HepG2 (cell line): ENCODE results near the gene PRKAR1B. TPM values are rescaled to one million over a fixed set of nuclear protein-coding genes. Genes with fewer than 3 reads are reported as not detected.
A peak's percentile ranks its signal among the peaks of the same experiment; 100 is the strongest.

Source experiments
- ATAC-seq: fragments of 200-7000 bp; cut with Tn5 transposase; 3 replicates; pipeline ENCODE4 v1.9.1; 2020; ENCODE audit warnings: mild to moderate bottlenecking, moderate library complexity
- BruUV-seq: library from RNA; stranded (reverse); fragments of 400-500 nt; replicated peaks from 2 replicates; lab custom pipeline; 2021; lab: Mats Ljungman, UMichigan
- CTCF ChIA-PET: fragments of 300-600 bp; formaldehyde crosslinking; extraction: SDS; loops from one replicate; lab custom pipeline; 2021; ENCODE audit warnings: low total read pairs, inconsistent platforms, low intra/inter-chr PET ratio; lab: Yijun Ruan, JAX
- POLR2A ChIA-PET: fragments of 350-600 bp; sonication (Branson Sonifier 250); formaldehyde crosslinking; loops from one replicate; lab custom pipeline; 2020; ENCODE audit warnings: antibody characterized with exemption, inconsistent platforms; lab: Yijun Ruan, JAX
- DNase-seq: peaks from one replicate; pipeline ENCODE4 v3.0.0-alpha.2; 2015; ENCODE audit warnings: low spot score
- FAIRE-seq: peaks from 3 replicates; lab custom pipeline; 2011; peaks lifted over from hg19 to GRCh38; lab: Jason Lieb, UNC
- H2AFZ ChIP-seq: one replicate; pipeline ENCODE4 v1.6.1; 2011; ENCODE audit warnings: low read length, inconsistent platforms
- H3K27ac ChIP-seq: fragments of 300-600 bp; 3 replicates; pipeline ENCODE4 v1.8.0; 2011; ENCODE audit warnings: mixed run types, mild to moderate bottlenecking, mixed read lengths, low read length, inconsistent platforms; ENCODE audit not compliant: insufficient read depth; ENCODE audit errors: extremely low read length
- H3K27me3 ChIP-seq, 2 experiments: fragments of 200-600 bp in 1 of 2; 2 replicates in 1 of 2; 3 replicates in 1 of 2; pipeline versions ENCODE4 v1.6.0 to v1.8.0; 2011; ENCODE audit warnings: low read length in 2 of 2, mild to moderate bottlenecking in 2 of 2, moderate library complexity in 2 of 2, inconsistent platforms in 1 of 2; ENCODE audit not compliant: insufficient read depth in 2 of 2, control insufficient read depth in 1 of 2
- H3K36me3 ChIP-seq, 2 experiments: fragments of 200-600 bp in 1 of 2; replicated peaks in 1 of 2; 2 replicates in 1 of 2; 3 replicates in 1 of 2; pipeline versions ENCODE4 v1.5.1 to v1.8.0; 2011; ENCODE audit warnings: low read length in 2 of 2, inconsistent platforms in 1 of 2; ENCODE audit not compliant: insufficient read depth in 2 of 2, control insufficient read depth in 1 of 2
- H3K4me1 ChIP-seq: 2 replicates; pipeline ENCODE4 v1.5.1; 2012; ENCODE audit warnings: low read length, inconsistent platforms; ENCODE audit not compliant: insufficient read depth
- H3K4me2 ChIP-seq: 2 replicates; pipeline ENCODE4 v1.6.0; 2011; ENCODE audit warnings: low read depth, low read length, inconsistent platforms
- H3K4me3 ChIP-seq, 3 experiments: fragments of 200-600 bp in 1 of 3; sonication (generic), shearing (Covaris generic) in 1 of 3; replicated peaks in 1 of 3; 2 replicates each; pipeline ENCODE4 v1.5.1; 2011 to 2016; ENCODE audit warnings: low read length in 3 of 3, inconsistent platforms in 2 of 3, low read depth in 2 of 3, mild to moderate bottlenecking in 2 of 3, control low read depth in 1 of 3, mixed read lengths in 1 of 3; ENCODE audit not compliant: insufficient read depth in 1 of 3
- H3K79me2 ChIP-seq: one replicate; pipeline ENCODE4 v1.6.1; 2011; ENCODE audit warnings: low read length, inconsistent platforms; ENCODE audit not compliant: insufficient read depth
- H3K9ac ChIP-seq: 2 replicates; pipeline ENCODE4 v1.6.0; 2011; ENCODE audit warnings: mild to moderate bottlenecking, low read depth, low read length, inconsistent platforms; ENCODE audit not compliant: insufficient read depth
- H3K9me3 ChIP-seq: 2 replicates; pipeline ENCODE4 v1.5.1; 2012; ENCODE audit warnings: mild to moderate bottlenecking, low read length
- H4K20me1 ChIP-seq: 2 replicates; pipeline ENCODE4 v1.6.0; 2011; ENCODE audit warnings: inconsistent platforms, mild to moderate bottlenecking, low read length, moderate library complexity; ENCODE audit not compliant: insufficient read depth
- BRD4 ChIP-seq: sonication (generic); formaldehyde crosslinking; IDR thresholded peaks from 2 replicates; pipeline ENCODE4 v1.4.0; 2020; ENCODE audit warnings: missing genetic modification reagents
- CHCHD3 ChIP-seq: sonication (generic); formaldehyde crosslinking; IDR thresholded peaks from 2 replicates; pipeline ENCODE4 v1.8.0; 2022; ENCODE audit warnings: mild to moderate bottlenecking, missing genetic modification reagents, moderate library complexity
- DNMT3B ChIP-seq: conservative IDR thresholded peaks from 2 replicates; pipeline ENCODE4 v1.6.1; 2016; ENCODE audit warnings: missing biosample characterization, control low read depth
- GZF1 ChIP-seq: sonication (generic); formaldehyde crosslinking; IDR thresholded peaks from 2 replicates; pipeline ENCODE4 v1.5.1; 2020; ENCODE audit warnings: mild to moderate bottlenecking, missing genetic modification reagents
- HNRNPL ChIP-seq: fragments of 200-400 bp; formaldehyde crosslinking; IDR thresholded peaks from 2 replicates; pipeline ENCODE4 v1.6.1; 2017; ENCODE audit warnings: mild to moderate bottlenecking, low read depth, low read length
- SNAPC2 ChIP-seq: sonication (generic); formaldehyde crosslinking; IDR thresholded peaks from 2 replicates; pipeline ENCODE4 v1.8.1; 2022; ENCODE audit warnings: mild to moderate bottlenecking, missing genetic modification reagents
- SNRNP70 ChIP-seq: fragments of 200-400 bp; formaldehyde crosslinking; IDR thresholded peaks from 2 replicates; pipeline ENCODE4 v1.6.1; 2017; ENCODE audit warnings: mild to moderate bottlenecking, low read depth, low read length, moderate library complexity
- YY1 ChIP-seq: IDR thresholded peaks from 2 replicates; pipeline ENCODE4 v1.6.1; 2011; ENCODE audit warnings: low read length, low read depth, moderate library complexity, mild to moderate bottlenecking; ENCODE audit not compliant: insufficient read depth, insufficient replicate concordance
- ZFP36L2 ChIP-seq: sonication (generic); formaldehyde crosslinking; IDR thresholded peaks from 2 replicates; pipeline ENCODE4 v1.4.0; 2020; ENCODE audit warnings: missing genetic modification reagents
- ZNF160 ChIP-seq: sonication (generic); formaldehyde crosslinking; IDR thresholded peaks from 2 replicates; pipeline ENCODE4 v1.8.0; 2022; ENCODE audit warnings: mild to moderate bottlenecking, inconsistent platforms, missing genetic modification reagents
- WGBS: methylation state at CpG from one replicate; pipeline ENCODE4 v1.1.6; 2017; ENCODE audit warnings: low lambda C conversion rate; 5-methylcytosine and 5-hydroxymethylcytosine counted together
- in situ Hi-C: cut with HindIII; loops from 2 replicates; pipeline ENCODE4 v1.10.0; 2017; ENCODE audit warnings: low pct_unique_long_range_greater_than_20kb; ENCODE audit not compliant: extremely low pct_ligation_motif_present
- intact Hi-C: fragments of 100-400 bp; cut with micrococcal nuclease; formaldehyde crosslinking; loops from one replicate; pipeline ENCODE4 v1.10.0; 2022; ENCODE audit not compliant: unreplicated experiment
- polyA plus RNA-seq, 8 experiments: library from polyadenylated mRNA; depleted of rRNA in 3 of 8; stranded (reverse) in 7 of 8; unstranded in 1 of 8; fragments of >200 nt; fragmentation: Illumina TruSeq in 4 of 8; extraction: Trizol in 4 of 8; gene quantifications; 2 replicates each; pipeline versions ENCODE4 v1.2.1 to v1.2.3, GENCODE V29; 2011 to 2016; ENCODE audit warnings: low read depth in 4 of 8, missing spikeins in 1 of 8, mixed read lengths in 1 of 8; ENCODE audit not compliant: insufficient read depth in 1 of 8
- total RNA-seq, 5 experiments: library from RNA; depleted of rRNA; stranded (reverse); fragments of >200 nt; fragmentation: Illumina TruSeq; extraction: Trizol; gene quantifications; 2 replicates each; pipeline ENCODE4 v1.2.3, GENCODE V29; 2016; ENCODE audit warnings: low read depth in 1 of 5
- TF ChIP-seq, protein P1 (sequence below): sonication (generic); formaldehyde crosslinking; IDR thresholded peaks from 2 replicates; pipeline ENCODE4 v1.5.0; 2020; ENCODE audit warnings: missing genetic modification reagents
- TF ChIP-seq, protein P2 (sequence below): sonication (generic); formaldehyde crosslinking; conservative IDR thresholded peaks from 2 replicates; pipeline ENCODE4 v1.8.0; 2022; ENCODE audit warnings: mild to moderate bottlenecking, moderate library complexity, missing genetic modification reagents
- TF ChIP-seq, protein P3 (sequence below): sonication (generic); formaldehyde crosslinking; IDR thresholded peaks from 2 replicates; pipeline ENCODE4 v1.8.1; 2022; ENCODE audit warnings: mild to moderate bottlenecking, missing genetic modification reagents

Gene PRKAR1B
- total and polyA plus RNA-seq, 2 of the 13 experiments (the other 11 are each of a cell fraction or from before 2014, with no cell fraction given): 7.9 to 28.2 TPM

DNA sequence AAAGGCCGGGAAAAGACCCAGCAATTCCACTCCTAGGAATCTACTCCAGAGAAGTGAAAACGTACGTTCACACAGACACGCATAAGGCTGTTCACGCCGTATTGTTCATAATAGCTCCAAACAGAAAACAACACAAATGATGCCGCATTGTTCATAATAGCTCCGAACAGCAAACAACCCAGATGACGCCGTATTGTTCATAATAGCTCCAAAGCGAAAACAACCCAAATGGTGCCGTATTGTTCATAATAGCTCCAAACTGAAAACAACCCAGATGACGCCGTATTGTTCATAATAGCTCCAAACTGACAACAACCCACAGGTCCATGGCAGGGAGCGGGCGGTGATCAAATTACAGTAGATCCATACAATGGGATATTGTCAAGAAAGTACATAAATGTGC is 85.8 kb downstream of the PRKAR1B start:
- in situ Hi-C loops: no loop called here
- no peak for DNase-seq
- peaks cover 2% of the 10 kb centered on the region in 2 experiments; a peak in 1 of 5 replicates for H3K36me3 ChIP-seq
- no peak for ATAC-seq
- POLR2A ChIA-PET: no interaction called here
- no peaks in the 10 kb centered on the region for H3K4me1 ChIP-seq
- no peaks in the 10 kb centered on the region for H3K9me3 ChIP-seq
- H3K79me2 ChIP-seq: no peaks in the 10 kb centered on the region
- no peak for FAIRE-seq
- WGBS: 96% methylated on average over 16 of the region's 16 CpGs
- BruUV-seq: no TSS peak
- intact Hi-C loops: no loop called here
- H3K4me2 ChIP-seq: no peak overlapping the region
- H3K4me3 ChIP-seq: no peak overlapping the region
- TF ChIP-seq DNMT3B (CRISPR knock-in tag) (no peak), SNAPC2 (CRISPR knock-in tag) (no peak), YY1 (no peak), CHCHD3 (no peak), HNRNPL (no peak), BRD4 (no peak), GZF1 (CRISPR knock-in tag) (peak; percentile 99), ZFP36L2 (CRISPR knock-in tag) (no peak), ZNF160 (CRISPR knock-in tag) (no peak), SNRNP70 (no peak)
- TF ChIP-seq, protein P1, sequence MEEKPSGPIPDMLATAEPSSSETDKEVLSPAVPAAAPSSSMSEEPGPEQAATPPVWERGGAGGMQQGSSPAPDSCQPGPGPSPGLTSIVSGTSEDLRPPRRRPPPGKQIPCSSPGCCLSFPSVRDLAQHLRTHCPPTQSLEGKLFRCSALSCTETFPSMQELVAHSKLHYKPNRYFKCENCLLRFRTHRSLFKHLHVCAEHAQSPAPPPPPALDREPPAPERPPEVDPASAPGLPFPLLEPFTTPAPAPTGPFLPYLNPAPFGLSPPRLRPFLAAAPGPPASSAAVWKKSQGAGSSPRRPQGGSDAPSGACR (CRISPR knock-in tag): no peak
- TF ChIP-seq, protein P2, sequence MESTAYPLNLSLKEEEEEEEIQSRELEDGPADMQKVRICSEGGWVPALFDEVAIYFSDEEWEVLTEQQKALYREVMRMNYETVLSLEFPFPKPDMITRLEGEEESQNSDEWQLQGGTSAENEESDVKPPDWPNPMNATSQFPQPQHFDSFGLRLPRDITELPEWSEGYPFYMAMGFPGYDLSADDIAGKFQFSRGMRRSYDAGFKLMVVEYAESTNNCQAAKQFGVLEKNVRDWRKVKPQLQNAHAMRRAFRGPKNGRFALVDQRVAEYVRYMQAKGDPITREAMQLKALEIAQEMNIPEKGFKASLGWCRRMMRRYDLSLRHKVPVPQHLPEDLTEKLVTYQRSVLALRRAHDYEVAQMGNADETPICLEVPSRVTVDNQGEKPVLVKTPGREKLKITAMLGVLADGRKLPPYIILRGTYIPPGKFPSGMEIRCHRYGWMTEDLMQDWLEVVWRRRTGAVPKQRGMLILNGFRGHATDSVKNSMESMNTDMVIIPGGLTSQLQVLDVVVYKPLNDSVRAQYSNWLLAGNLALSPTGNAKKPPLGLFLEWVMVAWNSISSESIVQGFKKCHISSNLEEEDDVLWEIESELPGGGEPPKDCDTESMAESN (CRISPR knock-in tag): peak; percentile 74; the same call in 1 of the 2 replicates
- TF ChIP-seq, protein P3, sequence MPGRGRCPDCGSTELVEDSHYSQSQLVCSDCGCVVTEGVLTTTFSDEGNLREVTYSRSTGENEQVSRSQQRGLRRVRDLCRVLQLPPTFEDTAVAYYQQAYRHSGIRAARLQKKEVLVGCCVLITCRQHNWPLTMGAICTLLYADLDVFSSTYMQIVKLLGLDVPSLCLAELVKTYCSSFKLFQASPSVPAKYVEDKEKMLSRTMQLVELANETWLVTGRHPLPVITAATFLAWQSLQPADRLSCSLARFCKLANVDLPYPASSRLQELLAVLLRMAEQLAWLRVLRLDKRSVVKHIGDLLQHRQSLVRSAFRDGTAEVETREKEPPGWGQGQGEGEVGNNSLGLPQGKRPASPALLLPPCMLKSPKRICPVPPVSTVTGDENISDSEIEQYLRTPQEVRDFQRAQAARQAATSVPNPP (CRISPR knock-in tag): no peak
- TF ChIP-seq, all 625 proteins: peak for 2
- no peak overlapping the region for H3K27ac ChIP-seq
- H2AFZ ChIP-seq: no peak overlapping the region
- no peak overlapping the region for H3K9ac ChIP-seq
- CTCF ChIA-PET: no interaction called here
- no peaks in the 10 kb centered on the region for H4K20me1 ChIP-seq
- no peaks in the 10 kb centered on the region for H3K27me3 ChIP-seq
